Endodermal cell (in vitro differentiated cells): ENCODE measurements around the gene TMC3. TPM values are rescaled to one million over a fixed set of nuclear protein-coding genes. Genes with fewer than 3 reads are reported as not detected.

ENCODE experiments used
- DNase-seq: peaks from one replicate; pipeline ENCODE4 v3.0.0-alpha.2; 2017
- H3K27ac ChIP-seq: 2 replicates; pipeline ENCODE4 v1.5.1; 2013; ENCODE audit warnings: mild to moderate bottlenecking, low read depth, low read length, moderate library complexity
- H3K27me3 ChIP-seq: 2 replicates; pipeline ENCODE4 v1.6.1; 2013; ENCODE audit warnings: mild to moderate bottlenecking, low read length, moderate library complexity; ENCODE audit not compliant: insufficient read depth, control insufficient read depth, poor library complexity, severe bottlenecking
- H3K36me3 ChIP-seq: 2 replicates; pipeline ENCODE4 v1.7.0; 2013; ENCODE audit warnings: mild to moderate bottlenecking, low read length, moderate library complexity; ENCODE audit not compliant: control insufficient read depth, insufficient read depth
- H3K4me1 ChIP-seq: one replicate; pipeline ENCODE4 v1.7.0; 2013; ENCODE audit warnings: low read length; ENCODE audit not compliant: control insufficient read depth, insufficient read depth
- H3K4me3 ChIP-seq: 2 replicates; pipeline ENCODE4 v1.5.1; 2013; ENCODE audit warnings: mild to moderate bottlenecking, low read length, moderate library complexity
- H3K9ac ChIP-seq: 2 replicates; pipeline ENCODE4 v1.6.1; 2013; ENCODE audit warnings: mild to moderate bottlenecking, low read length, moderate library complexity; ENCODE audit not compliant: poor library complexity, severe bottlenecking; ENCODE audit errors: extremely low read depth
- H3K9me3 ChIP-seq: 2 replicates; pipeline ENCODE4 v1.6.1; 2013; ENCODE audit warnings: mild to moderate bottlenecking, low read length, moderate library complexity; ENCODE audit not compliant: control insufficient read depth
- H3K27ac Mint-ChIP-seq: 2 replicates; pipeline ENCODE4 v1.8.0; 2020; ENCODE audit warnings: mixed read lengths
- H3K27me3 Mint-ChIP-seq: 2 replicates; pipeline ENCODE4 v1.8.0; 2021; ENCODE audit warnings: mild to moderate bottlenecking, mixed read lengths; ENCODE audit not compliant: insufficient read depth
- H3K36me3 Mint-ChIP-seq: 2 replicates; pipeline ENCODE4 v1.8.0; 2020; ENCODE audit warnings: low read depth, mixed read lengths
- H3K4me1 Mint-ChIP-seq: 2 replicates; pipeline ENCODE4 v1.8.0; 2020; ENCODE audit warnings: mixed read lengths
- H3K4me3 Mint-ChIP-seq: 2 replicates; pipeline ENCODE4 v1.8.0; 2020; ENCODE audit warnings: mild to moderate bottlenecking, moderate library complexity, mixed read lengths
- H3K9me3 Mint-ChIP-seq: 2 replicates; pipeline ENCODE4 v1.8.0; 2020; ENCODE audit warnings: mild to moderate bottlenecking, mixed read lengths
- CTCF ChIP-seq: fragments of 200-600 bp; sonication (generic); conservative IDR thresholded peaks from 2 replicates; pipeline ENCODE4 v1.5.0; 2021; ENCODE audit warnings: antibody characterized with exemption, mild to moderate bottlenecking
- WGBS, 2 experiments: methylation state at CpG; one replicate each; pipeline versions ENCODE4 v1.1.5 to v1.1.7; 2013; ENCODE audit warnings: missing lambda C conversion rate in 2 of 2, mixed read lengths in 1 of 2; ENCODE audit not compliant: insufficient coverage in 1 of 2, insufficient read length in 1 of 2; 5-methylcytosine and 5-hydroxymethylcytosine counted together
- total RNA-seq, 2 donors: library from RNA; stranded (reverse); fragmentation: NEBNext Ultra II Directional in 1 of 2; extraction: Animal tissue kit (Norgen Biotek cat#: 25700) in 1 of 2; gene quantifications; 2 replicates in 1 of 2; 3 replicates in 1 of 2; pipeline ENCODE4 v1.2.1, GENCODE V29; 2021

The TMC3 gene
- total RNA-seq, 2 donors from 2014 or later: not detected

GRCh38 chr15:81411969-81412633, 38.1 kb upstream of the TMC3 start:
- Mint-ChIP-seq H3K36me3 (no peaks in the 10 kb centered on the region), H3K4me3 (no peak overlapping the region), H3K27me3 (no peaks in the 10 kb centered on the region), H3K27ac (no peak overlapping the region), H3K9me3 (no peaks in the 10 kb centered on the region), H3K4me1 (peaks cover 11% of the 10 kb centered on the region)
- Histone ChIP-seq H3K27me3 (no peaks in the 10 kb centered on the region), H3K9me3 (no peaks in the 10 kb centered on the region), H3K36me3 (no peaks in the 10 kb centered on the region), H3K4me3 (no peak overlapping the region), H3K27ac (no peak overlapping the region), H3K9ac (no peak overlapping the region), H3K4me1 (no peaks in the 10 kb centered on the region)
- 100% methylated on average over 2 to 4 of the region's 5 CpGs for WGBS, 2 experiments
- DNase-seq: no peak
- TF ChIP-seq CTCF: no peak

- no peaks in the 10 kb centered on the region for H3K36me3 ChIP-seq
- H3K27me3 Mint-ChIP-seq: no peaks in the 10 kb centered on the region
- H3K4me3 Mint-ChIP-seq: no peak overlapping the region
- peaks cover 11% of the 10 kb centered on the region for H3K4me1 Mint-ChIP-seq
- TF ChIP-seq CTCF: peak; percentile 70
- no peak overlapping the region for H3K27ac ChIP-seq
- no peaks in the 10 kb centered on the region for H3K36me3 Mint-ChIP-seq
- H3K9me3 Mint-ChIP-seq: no peaks in the 10 kb centered on the region
- H3K9me3 ChIP-seq: no peaks in the 10 kb centered on the region
- no peak overlapping the region for H3K4me3 ChIP-seq
- peak; percentile 77 for DNase-seq
- H3K9ac ChIP-seq: no peak overlapping the region
- H3K27ac Mint-ChIP-seq: no peak overlapping the region
- no peaks in the 10 kb centered on the region for H3K27me3 ChIP-seq
- WGBS, 2 experiments: 57 to 60% methylated on average over 2 of the region's 2 CpGs
- H3K4me1 ChIP-seq: no peaks in the 10 kb centered on the region
Observed at GRCh38 chr15:81411051-81411450, 37.0 kb upstream of the TMC3 start.

- H3K27me3 Mint-ChIP-seq: no peaks in the 10 kb centered on the region
Observed at GRCh38 chr15:81410318-81410753, 36.3 kb upstream of the TMC3 start.

More at GRCh38 chr15:81410318-81410753, 36.3 kb upstream of the TMC3 start:
- H3K27me3 ChIP-seq: no peaks in the 10 kb centered on the region
- no peaks in the 10 kb centered on the region for H3K4me1 ChIP-seq
- H3K9me3 ChIP-seq: no peaks in the 10 kb centered on the region
- Mint-ChIP-seq H3K9me3 (no peaks in the 10 kb centered on the region), H3K4me1 (peaks cover 11% of the 10 kb centered on the region), H3K4me3 (peak overlapping the region; percentile 33), H3K36me3 (no peaks in the 10 kb centered on the region), H3K27ac (no peak overlapping the region)
- no peak overlapping the region for H3K27ac ChIP-seq
- DNase-seq: peak; percentile 85
- TF ChIP-seq CTCF: peak; percentile 81
- H3K9ac ChIP-seq: no peak overlapping the region
- no peaks in the 10 kb centered on the region for H3K36me3 ChIP-seq
- H3K4me3 ChIP-seq: no peak overlapping the region
- WGBS, 2 experiments: 5 to 8% methylated on average over 4 of the region's 4 CpGs
